ENCODE data around the gene MTRFR.

Gene MTRFR

GRCh38 chr12:123273166-123273565 is 39.9 kb downstream of the MTRFR start:
- Histone ChIP-seq H3K4me2 (no peak overlapping the region), H3K4me3 (IDR thresholded peaks at IDR 0.05; ENCODE audit: insufficient read depth, low read depth, low read length) (no peak overlapping the region), H2AFZ (ENCODE audit: low read depth) (no peak overlapping the region), H3K27ac (no peak overlapping the region), H3K36me3 (ENCODE audit: insufficient read depth) (no peaks in the 10 kb centered on the region), H3K9ac (no peak overlapping the region), H3K27me3 (ENCODE audit: insufficient read depth, low read depth) (no peaks in the 10 kb centered on the region), H3K79me2 (ENCODE audit: insufficient read depth, low read depth) (no peaks in the 10 kb centered on the region), H4K20me1 (ENCODE audit: insufficient read depth) (no peaks in the 10 kb centered on the region), H3K4me1 (ENCODE audit: low read depth, poor library complexity, severe bottlenecking) (peaks cover 5% of the 10 kb centered on the region)
- no peak for TF ChIP-seq CTCF (conservative IDR thresholded peaks at IDR 0.05; ENCODE audit: low read depth, low read length)

GRCh38 chr12:123278101-123278627 is 44.9 kb downstream of the MTRFR start:
- H4K20me1 ChIP-seq (ENCODE audit: insufficient read depth) = no peaks in the 10 kb centered on the region
- H2AFZ ChIP-seq (ENCODE audit: low read depth) = no peak overlapping the region
- no peaks in the 10 kb centered on the region for H3K79me2 ChIP-seq (ENCODE audit: insufficient read depth, low read depth)
- H3K36me3 ChIP-seq (ENCODE audit: insufficient read depth) = no peaks in the 10 kb centered on the region
- H3K4me2 ChIP-seq = peak overlapping the region; percentile 21; the same call in 1 of the 2 replicates
- no peak overlapping the region for H3K9ac ChIP-seq
- H3K4me3 ChIP-seq (IDR thresholded peaks at IDR 0.05; ENCODE audit: insufficient read depth, low read depth, low read length) = no peak overlapping the region
- no peaks in the 10 kb centered on the region for H3K27me3 ChIP-seq (ENCODE audit: insufficient read depth, low read depth)
- peaks cover 13% of the 10 kb centered on the region for H3K4me1 ChIP-seq (ENCODE audit: low read depth, poor library complexity, severe bottlenecking)
- TF ChIP-seq CTCF (conservative IDR thresholded peaks at IDR 0.05; ENCODE audit: low read depth, low read length) = no peak
- H3K27ac ChIP-seq = no peak overlapping the region

- Histone ChIP-seq H2AFZ (ENCODE audit: low read depth) (no peak overlapping the region), H3K4me2 (no peak overlapping the region), H3K36me3 (ENCODE audit: insufficient read depth) (no peaks in the 10 kb centered on the region), H3K4me1 (ENCODE audit: low read depth, poor library complexity, severe bottlenecking) (peaks cover 13% of the 10 kb centered on the region), H3K79me2 (ENCODE audit: insufficient read depth, low read depth) (no peaks in the 10 kb centered on the region), H3K27ac (no peak overlapping the region), H4K20me1 (ENCODE audit: insufficient read depth) (no peaks in the 10 kb centered on the region), H3K4me3 (IDR thresholded peaks at IDR 0.05; ENCODE audit: insufficient read depth, low read depth, low read length) (no peak overlapping the region), H3K9ac (no peak overlapping the region), H3K27me3 (ENCODE audit: insufficient read depth, low read depth) (no peaks in the 10 kb centered on the region)
- no peak for TF ChIP-seq CTCF (conservative IDR thresholded peaks at IDR 0.05; ENCODE audit: low read depth, low read length)
These were observed 47.7 kb downstream of the MTRFR start for GRCh38 chr12:123280971-123281370.

- Histone ChIP-seq H3K4me3 (IDR thresholded peaks at IDR 0.05; ENCODE audit: insufficient read depth, low read depth, low read length) (no peak overlapping the region), H3K4me1 (ENCODE audit: low read depth, poor library complexity, severe bottlenecking) (peaks cover 13% of the 10 kb centered on the region), H3K9ac (no peak overlapping the region), H3K36me3 (ENCODE audit: insufficient read depth) (no peaks in the 10 kb centered on the region), H3K79me2 (ENCODE audit: insufficient read depth, low read depth) (no peaks in the 10 kb centered on the region), H3K4me2 (no peak overlapping the region), H3K27ac (no peak overlapping the region), H2AFZ (ENCODE audit: low read depth) (no peak overlapping the region), H4K20me1 (ENCODE audit: insufficient read depth) (no peaks in the 10 kb centered on the region), H3K27me3 (ENCODE audit: insufficient read depth, low read depth) (no peaks in the 10 kb centered on the region)
- TF ChIP-seq CTCF (conservative IDR thresholded peaks at IDR 0.05; ENCODE audit: low read depth, low read length) = no peak
These were observed 48.9 kb downstream of the MTRFR start for GRCh38 chr12:123282111-123282510.
